Common myeloid progenitor, CD34-positive (primary cell): ENCODE data around the gene DACH1.

ENCODE experiments used
- CTCF ChIA-PET: fragments of 350-600 bp; sonication (Branson Sonifier 250); formaldehyde crosslinking; loops from one replicate; lab custom pipeline; 2021; ENCODE audit warnings: antibody characterized with exemption; lab: Charles Lee
- POLR2A ChIA-PET: fragments of 350-600 bp; sonication (Branson Sonifier 250); formaldehyde crosslinking; loops from one replicate; lab custom pipeline; 2021; ENCODE audit warnings: antibody characterized with exemption; lab: Charles Lee
- DNase-seq, 3 donors: peaks; one replicate each; pipeline versions ENCODE4 v3.0.0 to v3.0.0-alpha.2; 2013
- H3K27ac ChIP-seq, 2 experiments: 1 replicate in 1 of 2; 2 replicates in 1 of 2; pipeline ENCODE4 v1.7.0; 2013; ENCODE audit warnings: inconsistent platforms in 2 of 2, low read length in 2 of 2, mild to moderate bottlenecking in 2 of 2, low read depth in 1 of 2, moderate library complexity in 1 of 2; ENCODE audit not compliant: severe bottlenecking in 2 of 2, insufficient read depth in 1 of 2, poor library complexity in 1 of 2
- H3K27me3 ChIP-seq, 5 experiments: replicated peaks in 2 of 5; 1 replicate in 3 of 5; 2 replicates in 2 of 5; pipeline versions ENCODE4 v1.6.1 to v1.7.0; 2013; ENCODE audit warnings: low read length in 4 of 5, mild to moderate bottlenecking in 2 of 5, moderate library complexity in 2 of 5, inconsistent platforms in 1 of 5; ENCODE audit not compliant: insufficient read depth in 5 of 5, control insufficient read depth in 4 of 5
- H3K36me3 ChIP-seq, 4 experiments: 1 replicate in 2 of 4; 2 replicates in 2 of 4; pipeline versions ENCODE4 v1.6.1 to v1.7.0; 2013; ENCODE audit warnings: low read length in 3 of 4, control low read depth in 1 of 4, mild to moderate bottlenecking in 1 of 4; ENCODE audit not compliant: control insufficient read depth in 4 of 4, insufficient read depth in 4 of 4
- H3K4me1 ChIP-seq, 4 experiments: 1 replicate in 3 of 4; 2 replicates in 1 of 4; pipeline versions ENCODE4 v1.6.1 to v1.7.1; 2013; ENCODE audit warnings: low read length in 3 of 4, mild to moderate bottlenecking in 3 of 4, control low read depth in 1 of 4, inconsistent platforms in 1 of 4, moderate library complexity in 1 of 4; ENCODE audit not compliant: control insufficient read depth in 4 of 4, insufficient read depth in 4 of 4; ENCODE audit errors: control extremely low read depth in 1 of 4
- H3K4me3 ChIP-seq, 7 experiments: 1 replicate in 4 of 7; 2 replicates in 3 of 7; pipeline versions ENCODE4 v1.5.1 to v1.7.0; 2013; ENCODE audit warnings: mild to moderate bottlenecking in 7 of 7, low read length in 6 of 7, moderate library complexity in 6 of 7, inconsistent platforms in 2 of 7, low read depth in 2 of 7, control low read depth in 1 of 7; ENCODE audit not compliant: insufficient read depth in 4 of 7, control insufficient read depth in 1 of 7; ENCODE audit errors: extremely low read depth in 1 of 7
- H3K9me3 ChIP-seq, 5 experiments: 1 replicate in 4 of 5; 2 replicates in 1 of 5; pipeline versions ENCODE4 v1.6.1 to v1.7.1; 2013; ENCODE audit warnings: low read length in 4 of 5, mild to moderate bottlenecking in 2 of 5, inconsistent platforms in 1 of 5, low read depth in 1 of 5, moderate library complexity in 1 of 5; ENCODE audit not compliant: control insufficient read depth in 4 of 5, insufficient read depth in 2 of 5; ENCODE audit errors: control extremely low read depth in 1 of 5
- whole genome bisulfite sequencing: methylation state at CpG from one replicate; pipeline ENCODE4 v1.1.5; 2013; ENCODE audit not compliant: insufficient coverage; 5-methylcytosine and 5-hydroxymethylcytosine counted together

DACH1 gene

GRCh38 chr13:71617265-71617664 lies 249.7 kb downstream of the DACH1 start:
- POLR2A ChIA-PET, result no interaction called here
- H3K4me3 ChIP-seq, result no peak overlapping the region
- no peak overlapping the region for H3K27ac ChIP-seq
- no peaks in the 10 kb centered on the region for H3K36me3 ChIP-seq
- no peaks in the 10 kb centered on the region for H3K9me3 ChIP-seq
- no peaks in the 10 kb centered on the region for H3K27me3 ChIP-seq
- CTCF ChIA-PET, result no interaction called here
- no peak for DNase-seq
- no CpG with 5 or more reads among the region's 1 CpG for WGBS
- peaks cover 18 to 56% (median 28%) of the 10 kb centered on the region in 4 experiments for H3K4me1 ChIP-seq

DNA sequence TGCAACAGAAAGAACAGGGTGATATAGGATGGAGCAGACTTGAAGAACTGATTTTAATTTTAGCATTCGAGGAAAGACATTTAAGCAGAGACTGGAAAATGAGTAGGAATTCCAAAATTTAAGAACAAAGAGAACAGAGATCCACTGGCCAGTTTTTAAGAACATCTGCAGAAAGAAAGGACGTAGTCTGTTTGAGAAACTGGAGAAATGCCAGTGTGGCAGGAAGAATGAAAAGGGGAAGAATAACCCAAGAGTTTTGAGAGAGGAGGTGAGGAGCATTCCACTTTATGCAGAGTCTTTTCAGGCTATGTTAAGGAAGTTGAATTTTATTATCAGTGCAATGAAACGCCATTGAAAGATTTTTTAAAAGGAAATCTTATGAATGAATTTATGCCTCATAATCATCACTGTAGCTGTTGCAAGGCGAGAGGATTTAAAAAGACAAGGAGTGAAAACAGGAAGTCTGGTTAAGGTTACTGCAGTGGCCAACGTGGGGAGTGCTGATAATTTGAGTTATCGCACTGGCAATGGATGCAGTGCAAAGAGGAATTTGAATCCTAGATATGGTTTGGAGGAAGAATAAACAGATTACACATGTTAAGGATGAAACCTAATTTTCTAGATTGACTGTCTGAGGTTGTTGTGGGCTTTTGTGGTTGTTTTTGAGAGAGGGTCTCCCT lies 253.8 kb downstream of the DACH1 start:
- 4% methylated on average over 5 of the region's 6 CpGs for WGBS
- Histone ChIP-seq H3K9me3 (no peaks in the 10 kb centered on the region), H3K27me3 (no peaks in the 10 kb centered on the region), H3K4me1 (peaks cover 24 to 74% (median 38%) of the 10 kb centered on the region in 4 experiments), H3K27ac (peak overlapping the region in 1 of 2 experiments; percentile 40), H3K36me3 (no peaks in the 10 kb centered on the region), H3K4me3 (peak overlapping the region in 6 of 7 experiments; percentile 7 to 61 (median 44))
- peak; percentile 81 to 93 (median 90) for DNase-seq
- ChIA-PET CTCF (interaction anchor here (0.8 to 1.5 kb wide), 4 partner anchors 10 to 254 kb away, joined by 3 to 4 read pairs (median 3); partner anchors contain the start of gene DACH1), POLR2A (interaction anchor here (0.5 kb wide), 1 partner anchor 250 kb away, joined by 4 read pairs; no protein-coding TSS in a partner anchor)

- Histone ChIP-seq H3K27me3 (no peaks in the 10 kb centered on the region), H3K4me3 (peak overlapping the region in 5 of 7 experiments; percentile 46 to 68 (median 53)), H3K9me3 (no peaks in the 10 kb centered on the region), H3K4me1 (peaks cover 22 to 75% (median 36%) of the 10 kb centered on the region in 4 experiments), H3K36me3 (no peaks in the 10 kb centered on the region), H3K27ac (peak overlapping the region; percentile 25 to 65)
- DNase-seq, result peak; percentile 43 to 91 (median 83)
- ChIA-PET CTCF (interaction anchor here (0.9 kb wide), 1 partner anchor 13 kb away, joined by 4 read pairs; no protein-coding TSS in a partner anchor), POLR2A (no interaction called here)
- 0% methylated on average over 1 of the region's 3 CpGs for WGBS
Observed at GRCh38 chr13:71611292-71611691, 255.7 kb downstream of the DACH1 start.

DNA sequence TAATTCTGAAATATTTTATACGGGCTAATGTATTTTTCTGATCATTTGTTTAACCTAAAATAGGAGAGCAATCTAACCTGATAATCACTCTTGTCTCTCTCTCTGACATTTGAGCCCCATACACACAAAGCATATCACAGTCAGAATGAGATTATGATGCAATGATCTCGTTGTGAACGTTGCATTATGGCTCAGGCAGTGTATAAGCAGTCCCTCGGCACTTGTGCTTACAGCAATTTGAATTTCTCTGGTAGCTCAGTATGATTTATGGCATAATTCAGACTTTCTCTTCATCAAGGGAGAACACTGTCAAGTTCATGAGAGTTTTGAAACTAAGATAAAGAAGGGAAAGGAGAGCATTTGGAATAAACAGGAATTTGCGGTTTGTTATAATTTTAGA lies 256.1 kb downstream of the DACH1 start:
- Histone ChIP-seq H3K9me3 (no peaks in the 10 kb centered on the region), H3K27me3 (no peaks in the 10 kb centered on the region), H3K27ac (peak overlapping the region; percentile 25 to 65), H3K4me3 (peak overlapping the region in 6 of 7 experiments; percentile 35 to 68 (median 51)), H3K4me1 (peaks cover 22 to 74% (median 36%) of the 10 kb centered on the region in 4 experiments), H3K36me3 (no peaks in the 10 kb centered on the region)
- WGBS, result 0% methylated on average over 4 of the region's 5 CpGs
- peak; percentile 33 to 85 (median 74) for DNase-seq
- ChIA-PET POLR2A (no interaction called here), CTCF (interaction anchor here (0.9 kb wide), 1 partner anchor 13 kb away, joined by 4 read pairs; no protein-coding TSS in a partner anchor)

- Histone ChIP-seq H3K4me3 (no peak overlapping the region), H3K9me3 (no peaks in the 10 kb centered on the region), H3K27ac (no peak overlapping the region), H3K36me3 (no peaks in the 10 kb centered on the region), H3K4me1 (peaks cover 22 to 68% (median 32%) of the 10 kb centered on the region in 4 experiments), H3K27me3 (no peaks in the 10 kb centered on the region)
- no peak for DNase-seq
- CTCF ChIA-PET, result no interaction called here
- no CpG with 5 or more reads among the region's 7 CpGs for WGBS
- POLR2A ChIA-PET, result no interaction called here
Observed at GRCh38 chr13:71609271-71609670, 257.7 kb downstream of the DACH1 start.

- CTCF ChIA-PET, result no interaction called here
- DNase-seq, result no peak
- no peak overlapping the region for H3K4me3 ChIP-seq
- H3K27ac ChIP-seq, result no peak overlapping the region
- POLR2A ChIA-PET, result no interaction called here
- H3K27me3 ChIP-seq, result no peaks in the 10 kb centered on the region
- H3K9me3 ChIP-seq, result no peaks in the 10 kb centered on the region
- H3K36me3 ChIP-seq, result peaks cover 0 to 3% (median 0%) of the 10 kb centered on the region in 4 experiments
- no CpG with 5 or more reads among the region's 2 CpGs for WGBS
- peaks cover 13 to 51% (median 16%) of the 10 kb centered on the region in 4 experiments for H3K4me1 ChIP-seq
Observed at GRCh38 chr13:71607575-71607974, 259.4 kb downstream of the DACH1 start.

- Histone ChIP-seq H3K27ac (no peak overlapping the region), H3K36me3 (peaks cover 0 to 3% (median 0%) of the 10 kb centered on the region in 4 experiments), H3K9me3 (no peaks in the 10 kb centered on the region), H3K4me3 (no peak overlapping the region), H3K4me1 (peaks cover 8 to 44% (median 12%) of the 10 kb centered on the region in 4 experiments), H3K27me3 (no peaks in the 10 kb centered on the region)
- POLR2A ChIA-PET, result no interaction called here
- CTCF ChIA-PET, result no interaction called here
- DNase-seq, result no peak
Observed at GRCh38 chr13:71606818-71607217, 260.2 kb downstream of the DACH1 start.
